Retinal pigment epithelial cell (primary cell): Measurements from ENCODE around the gene ZNF565.
A peak's percentile ranks its signal among the peaks of the same experiment; 100 is the strongest.

Experiments
- DNase-seq: peaks from one replicate; pipeline ENCODE4 v3.0.0-alpha.2; 2010; ENCODE audit warnings: low read depth
- H3K4me3 ChIP-seq: 2 replicates; pipeline ENCODE4 v1.5.1; 2011; ENCODE audit warnings: mild to moderate bottlenecking, low read length, control low read depth, moderate library complexity
- CTCF ChIP-seq: conservative IDR thresholded peaks from 2 replicates; pipeline ENCODE4 v1.5.1; 2011; ENCODE audit warnings: low read depth, low read length, control low read depth, inconsistent platforms

ZNF565 gene

GRCh38 chr19:36160821-36161596 is 53.5 kb downstream of the ZNF565 start:
- no peak for DNase-seq
- no peak overlapping the region for H3K4me3 ChIP-seq
- TF ChIP-seq CTCF = no peak

- no peak for DNase-seq
- no peak for TF ChIP-seq CTCF
- H3K4me3 ChIP-seq = no peak overlapping the region
Observed at GRCh38 chr19:36153126-36153525, 61.3 kb downstream of the ZNF565 start.

GRCh38 chr19:36152352-36153091 is 61.9 kb downstream of the ZNF565 start, which contains the start of gene COX7A1:
COX7A1 (minus strand) TSS chr19:36152447; CDS start chr19:36152407, 40 bp downstream.
- DNase-seq = no peak
- TF ChIP-seq CTCF = no peak
- H3K4me3 ChIP-seq = peak within 1 kb of the TSS; percentile 21

GRCh38 chr19:36152019-36152351 is 62.5 kb downstream of the ZNF565 start:
- H3K4me3 ChIP-seq = peak overlapping the region; percentile 21
- no peak for TF ChIP-seq CTCF
- DNase-seq = no peak

GRCh38 chr19:36151144-36152018 is 63.1 kb downstream of the ZNF565 start:
- DNase-seq = no peak
- no peak for TF ChIP-seq CTCF
- H3K4me3 ChIP-seq = peak overlapping the region; percentile 21

GRCh38 chr19:36150586-36150985 is 63.9 kb downstream of the ZNF565 start:
- no peak for DNase-seq
- no peak overlapping the region for H3K4me3 ChIP-seq
- no peak for TF ChIP-seq CTCF
